Mesenchymal stem cell (in vitro differentiated cells and primary cell): Measurements from ENCODE around the gene VTI1A.
A peak's percentile ranks its signal among the peaks of the same experiment; 100 is the strongest.

Experiments
- DNase-seq: peaks from one replicate; pipeline ENCODE4 v3.0.0-alpha.2; 2013
- H2AFZ ChIP-seq: one replicate; pipeline ENCODE4 v1.6.1; 2013; ENCODE audit warnings: low read depth, mild to moderate bottlenecking, control low read depth, inconsistent platforms, low read length, moderate library complexity
- H2AK5ac ChIP-seq: 2 replicates; pipeline ENCODE4 v1.6.1; 2013; ENCODE audit warnings: low read length, moderate library complexity, mild to moderate bottlenecking, inconsistent platforms; ENCODE audit not compliant: severe bottlenecking
- H2BK120ac ChIP-seq: one replicate; pipeline ENCODE4 v1.6.1; 2013; ENCODE audit warnings: low read depth, mild to moderate bottlenecking, inconsistent platforms, low read length, moderate library complexity
- H2BK12ac ChIP-seq, 2 experiments: one replicate each; pipeline ENCODE4 v1.6.1; 2013; ENCODE audit warnings: inconsistent platforms in 2 of 2, low read length in 2 of 2, mild to moderate bottlenecking in 2 of 2, moderate library complexity in 2 of 2, control low read depth in 1 of 2
- H2BK15ac ChIP-seq: one replicate; pipeline ENCODE4 v1.6.1; 2013; ENCODE audit warnings: mild to moderate bottlenecking, low read depth, inconsistent platforms; ENCODE audit not compliant: poor library complexity, severe bottlenecking
- H2BK5ac ChIP-seq: 2 replicates; pipeline ENCODE4 v1.6.1; 2013; ENCODE audit warnings: low read depth, mild to moderate bottlenecking, low read length, control low read depth, inconsistent platforms; ENCODE audit not compliant: poor library complexity, severe bottlenecking
- H3K14ac ChIP-seq, 2 experiments: one replicate each; pipeline ENCODE4 v1.6.1; 2013; ENCODE audit warnings: inconsistent platforms in 2 of 2, low read length in 2 of 2, control low read depth in 1 of 2, mild to moderate bottlenecking in 1 of 2, moderate library complexity in 1 of 2
- H3K18ac ChIP-seq, 2 experiments: one replicate each; pipeline ENCODE4 v1.6.1; 2013; ENCODE audit warnings: inconsistent platforms in 2 of 2, low read length in 2 of 2, control low read depth in 1 of 2, low read depth in 1 of 2, mild to moderate bottlenecking in 1 of 2
- H3K23ac ChIP-seq, 2 experiments: one replicate each; pipeline ENCODE4 v1.6.1; 2013; ENCODE audit warnings: inconsistent platforms in 2 of 2, low read length in 2 of 2, mild to moderate bottlenecking in 2 of 2, moderate library complexity in 2 of 2, control low read depth in 1 of 2
- H3K27ac ChIP-seq: 2 replicates; pipeline ENCODE4 v1.5.1; 2013; ENCODE audit warnings: mild to moderate bottlenecking, moderate library complexity, low read length, control low read depth, inconsistent platforms; ENCODE audit not compliant: poor library complexity, severe bottlenecking
- H3K27me3 ChIP-seq, 2 experiments: 2 replicates each; pipeline versions ENCODE4 v1.6.1 to v1.7.0; 2013; ENCODE audit warnings: low read length in 2 of 2, mild to moderate bottlenecking in 2 of 2, moderate library complexity in 2 of 2, control low read depth in 1 of 2, inconsistent platforms in 1 of 2; ENCODE audit not compliant: control insufficient read depth in 1 of 2, insufficient read depth in 1 of 2
- H3K36me3 ChIP-seq, 2 experiments: 2 replicates each; pipeline versions ENCODE4 v1.6.1 to v1.7.0; 2013; ENCODE audit warnings: low read length in 2 of 2, control low read depth in 1 of 2, inconsistent platforms in 1 of 2, low read depth in 1 of 2, mild to moderate bottlenecking in 1 of 2; ENCODE audit not compliant: insufficient read depth in 2 of 2, control insufficient read depth in 1 of 2
- H3K4ac ChIP-seq, 2 experiments: one replicate each; pipeline ENCODE4 v1.6.1; 2013; ENCODE audit warnings: inconsistent platforms in 2 of 2, low read length in 2 of 2, mild to moderate bottlenecking in 2 of 2, moderate library complexity in 2 of 2, control low read depth in 1 of 2, low read depth in 1 of 2
- H3K4me1 ChIP-seq: 2 replicates; pipeline ENCODE4 v1.6.1; 2013; ENCODE audit warnings: low read depth, low read length, control low read depth; ENCODE audit not compliant: control insufficient read depth, insufficient read depth
- H3K4me2 ChIP-seq: 2 replicates; pipeline ENCODE4 v1.6.1; 2013; ENCODE audit warnings: low read length, mild to moderate bottlenecking, inconsistent platforms; ENCODE audit not compliant: poor library complexity, severe bottlenecking
- H3K4me3 ChIP-seq, 2 experiments: 2 replicates each; pipeline versions ENCODE4 v1.5.1 to v1.7.0; 2013; ENCODE audit warnings: low read length in 2 of 2, mild to moderate bottlenecking in 2 of 2, control low read depth in 1 of 2, low read depth in 1 of 2; ENCODE audit not compliant: insufficient read depth in 1 of 2
- H3K79me1 ChIP-seq: replicated peaks from 2 replicates; pipeline ENCODE4 v1.6.1; 2013; ENCODE audit warnings: mild to moderate bottlenecking, control low read depth, low read length, inconsistent platforms; ENCODE audit not compliant: poor library complexity, severe bottlenecking
- H3K9ac ChIP-seq: 2 replicates; pipeline ENCODE4 v1.7.0; 2013; ENCODE audit warnings: mild to moderate bottlenecking, low read length, moderate library complexity
- H3K9me3 ChIP-seq: 2 replicates; pipeline ENCODE4 v1.7.0; 2013; ENCODE audit warnings: mild to moderate bottlenecking, low read length; ENCODE audit not compliant: control insufficient read depth
- H4K8ac ChIP-seq: one replicate; pipeline ENCODE4 v1.6.1; 2013; ENCODE audit warnings: inconsistent platforms, mild to moderate bottlenecking, low read length, moderate library complexity
- H4K91ac ChIP-seq: one replicate; pipeline ENCODE4 v1.6.1; 2013; ENCODE audit warnings: mild to moderate bottlenecking, low read length, inconsistent platforms
- WGBS: methylation state at CpG from one replicate; pipeline ENCODE4 v1.1.7; 2013; ENCODE audit warnings: mixed read lengths; 5-methylcytosine and 5-hydroxymethylcytosine counted together

Gene VTI1A

GRCh38 chr10:112732277-112732921 is 285.4 kb downstream of the VTI1A start:
- Histone ChIP-seq H3K14ac (no peak overlapping the region), H2AK5ac (no peak overlapping the region), H2BK15ac (no peak overlapping the region), H3K36me3 (no peaks in the 10 kb centered on the region), H3K9ac (no peak overlapping the region), H3K4ac (no peak overlapping the region), H3K4me2 (no peak overlapping the region), H2AFZ (no peak overlapping the region), H3K23ac (no peak overlapping the region), H3K18ac (peak overlapping the region; percentile 12 to 14), H3K27ac (no peak overlapping the region), H4K8ac (no peak overlapping the region), H3K27me3 (no peaks in the 10 kb centered on the region), H3K79me1 (peaks cover 2% of the 10 kb centered on the region), H4K91ac (no peak overlapping the region), H2BK120ac (no peak overlapping the region), H3K4me1 (no peaks in the 10 kb centered on the region), H3K4me3 (no peak overlapping the region), H2BK5ac (peak overlapping the region; percentile 39), H3K9me3 (no peaks in the 10 kb centered on the region), H2BK12ac (no peak overlapping the region)
- WGBS, result 46% methylated on average over 3 of the region's 3 CpGs
- DNase-seq, result peak; percentile 34

- Histone ChIP-seq H3K4ac (no peak overlapping the region), H2BK12ac (no peak overlapping the region), H3K14ac (no peak overlapping the region), H3K4me1 (no peaks in the 10 kb centered on the region), H2BK15ac (no peak overlapping the region), H3K9me3 (no peaks in the 10 kb centered on the region), H3K36me3 (no peaks in the 10 kb centered on the region), H3K18ac (no peak overlapping the region), H2AFZ (no peak overlapping the region), H3K4me3 (no peak overlapping the region), H2BK120ac (no peak overlapping the region), H3K79me1 (no peaks in the 10 kb centered on the region), H3K27ac (no peak overlapping the region), H2AK5ac (no peak overlapping the region), H3K9ac (peak overlapping the region; percentile 11), H3K23ac (no peak overlapping the region), H3K4me2 (no peak overlapping the region), H2BK5ac (no peak overlapping the region), H4K8ac (no peak overlapping the region), H4K91ac (no peak overlapping the region), H3K27me3 (no peaks in the 10 kb centered on the region)
- WGBS, result 95% methylated on average over 2 of the region's 4 CpGs
- no peak for DNase-seq
Measured at GRCh38 chr10:112735041-112735695, 288.2 kb downstream of the VTI1A start.

GRCh38 chr10:112738606-112739591 is 291.9 kb downstream of the VTI1A start:
- Histone ChIP-seq H3K4me3 (no peak overlapping the region), H3K9ac (no peak overlapping the region), H3K4me1 (no peaks in the 10 kb centered on the region), H3K4me2 (no peak overlapping the region), H4K8ac (no peak overlapping the region), H3K36me3 (no peaks in the 10 kb centered on the region), H2BK120ac (no peak overlapping the region), H3K9me3 (no peaks in the 10 kb centered on the region), H2AFZ (no peak overlapping the region), H4K91ac (no peak overlapping the region), H2AK5ac (no peak overlapping the region), H3K18ac (no peak overlapping the region), H3K23ac (no peak overlapping the region), H2BK15ac (no peak overlapping the region), H3K27me3 (no peaks in the 10 kb centered on the region), H3K79me1 (no peaks in the 10 kb centered on the region), H2BK5ac (no peak overlapping the region), H3K4ac (no peak overlapping the region), H2BK12ac (no peak overlapping the region), H3K27ac (no peak overlapping the region), H3K14ac (no peak overlapping the region)
- 87% methylated on average over 11 of the region's 11 CpGs for WGBS
- peak; percentile 52 for DNase-seq
